ENCODE results near the gene FAM83G.
"Not testable (repeated sequence)": the region's sequence is repeated elsewhere in the genome, so short reads cannot be mapped to it uniquely, and the experiment has no call there.

FAM83G gene

DNA sequence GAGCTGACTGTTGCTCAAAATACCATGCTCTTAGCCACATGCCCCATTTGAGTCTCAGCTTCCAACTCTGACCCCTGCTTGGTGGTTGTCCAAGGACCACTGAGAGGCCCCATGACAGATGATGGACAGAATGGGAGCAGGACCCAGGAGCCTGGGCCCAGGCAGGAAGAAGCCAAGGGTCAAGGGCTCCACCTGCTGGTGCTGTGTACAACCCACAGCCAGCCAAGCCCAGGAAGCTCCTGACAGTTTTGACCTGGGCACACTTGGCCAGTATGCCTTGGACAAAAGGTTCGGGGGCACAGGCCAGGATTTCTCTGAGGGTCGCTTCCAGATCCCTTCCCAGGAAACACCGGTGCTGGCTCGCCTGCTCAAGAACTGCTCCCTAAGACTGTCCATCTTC is 27.2 kb upstream of the FAM83G start:
- TF ChIP-seq, protein P1, sequence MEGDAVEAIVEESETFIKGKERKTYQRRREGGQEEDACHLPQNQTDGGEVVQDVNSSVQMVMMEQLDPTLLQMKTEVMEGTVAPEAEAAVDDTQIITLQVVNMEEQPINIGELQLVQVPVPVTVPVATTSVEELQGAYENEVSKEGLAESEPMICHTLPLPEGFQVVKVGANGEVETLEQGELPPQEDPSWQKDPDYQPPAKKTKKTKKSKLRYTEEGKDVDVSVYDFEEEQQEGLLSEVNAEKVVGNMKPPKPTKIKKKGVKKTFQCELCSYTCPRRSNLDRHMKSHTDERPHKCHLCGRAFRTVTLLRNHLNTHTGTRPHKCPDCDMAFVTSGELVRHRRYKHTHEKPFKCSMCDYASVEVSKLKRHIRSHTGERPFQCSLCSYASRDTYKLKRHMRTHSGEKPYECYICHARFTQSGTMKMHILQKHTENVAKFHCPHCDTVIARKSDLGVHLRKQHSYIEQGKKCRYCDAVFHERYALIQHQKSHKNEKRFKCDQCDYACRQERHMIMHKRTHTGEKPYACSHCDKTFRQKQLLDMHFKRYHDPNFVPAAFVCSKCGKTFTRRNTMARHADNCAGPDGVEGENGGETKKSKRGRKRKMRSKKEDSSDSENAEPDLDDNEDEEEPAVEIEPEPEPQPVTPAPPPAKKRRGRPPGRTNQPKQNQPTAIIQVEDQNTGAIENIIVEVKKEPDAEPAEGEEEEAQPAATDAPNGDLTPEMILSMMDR (IDR thresholded peaks at IDR 0.05; ENCODE audit: low read depth, low read length, missing control alignments), result peak; percentile 33
- DNase-seq (ENCODE audit: low read depth); H3K4me3 ChIP-seq (ENCODE audit: low read depth, low read length): not testable (repeated sequence)

DNA sequence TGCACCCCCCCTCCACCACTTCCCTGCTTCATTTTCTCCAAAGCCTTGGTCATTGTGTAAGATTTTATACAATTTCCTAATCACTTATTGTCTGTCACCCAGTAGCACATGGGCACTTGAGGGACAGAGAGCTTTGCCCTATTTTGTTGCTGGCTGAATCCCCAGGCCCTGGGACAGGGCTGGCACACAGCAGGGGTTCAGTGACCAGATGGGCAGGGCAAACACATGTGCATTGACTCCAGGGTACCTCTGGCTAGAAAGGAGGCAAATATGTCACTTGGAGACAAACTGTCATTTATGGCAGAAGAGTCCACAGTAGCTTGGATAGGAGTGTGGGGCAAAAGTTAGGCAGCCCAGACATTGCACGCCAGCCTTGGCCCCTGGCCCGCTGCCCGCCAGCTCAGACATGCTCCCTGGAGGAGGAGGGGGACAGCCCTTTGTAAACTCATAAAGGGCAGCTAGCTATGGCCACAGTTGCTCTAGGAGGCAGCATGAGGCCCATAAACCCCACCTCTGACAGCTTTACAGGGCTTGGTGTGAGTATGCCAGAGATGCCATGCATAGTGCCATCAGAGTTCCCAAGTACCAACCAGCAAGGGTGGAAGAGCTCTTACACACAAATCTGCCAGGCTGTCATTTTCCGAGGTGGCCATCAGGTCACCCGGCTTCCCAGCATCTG is 26.3 kb upstream of the FAM83G start:
- DNase-seq (ENCODE audit: low read depth); H3K4me3 ChIP-seq (ENCODE audit: low read depth, low read length): not testable (repeated sequence)

DNA sequence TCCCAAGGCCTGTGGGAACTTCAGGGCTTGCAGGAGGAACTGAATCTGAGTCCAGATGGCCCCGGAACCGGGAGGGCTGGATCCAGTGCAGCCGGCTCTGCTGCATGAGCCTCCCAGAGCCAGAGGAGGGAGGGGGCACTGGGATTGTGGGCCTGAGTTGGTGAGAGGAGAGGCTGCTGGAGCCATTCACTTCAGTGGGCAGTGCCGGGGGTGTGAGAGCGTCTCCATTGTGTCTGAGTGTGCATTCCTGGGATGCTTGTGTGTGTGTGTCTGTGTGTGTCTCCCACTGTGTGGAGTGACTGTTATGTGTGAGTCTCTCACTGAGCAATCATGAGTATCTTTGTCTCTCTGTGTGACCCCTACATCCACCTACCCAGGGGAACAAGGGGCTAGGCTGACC is 25.2 kb upstream of the FAM83G start:
- not testable (repeated sequence) for H3K4me3 ChIP-seq (ENCODE audit: low read depth, low read length); DNase-seq (ENCODE audit: low read depth)

DNA sequence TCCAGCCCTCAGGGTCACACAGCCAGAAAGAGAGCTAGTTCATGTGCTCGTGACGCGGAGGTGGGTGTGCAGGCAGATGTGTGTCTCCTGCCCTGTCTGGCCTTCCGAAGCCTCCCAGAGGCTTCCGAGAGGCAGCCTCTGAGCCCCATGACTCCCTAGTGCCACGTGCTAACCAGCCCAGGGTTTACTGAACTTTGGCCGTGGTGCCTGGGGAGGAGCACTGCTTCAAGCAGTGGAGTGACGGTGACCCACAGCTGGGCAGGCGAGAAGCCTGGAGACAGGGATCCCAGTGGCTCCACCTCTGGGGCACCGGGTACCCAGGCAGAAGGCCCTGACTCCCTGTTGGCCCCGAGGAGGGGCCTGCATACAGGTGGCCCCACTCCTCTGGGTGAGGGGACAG is 24.1 kb upstream of the FAM83G start:
- not testable (repeated sequence) for DNase-seq (ENCODE audit: low read depth)

DNA sequence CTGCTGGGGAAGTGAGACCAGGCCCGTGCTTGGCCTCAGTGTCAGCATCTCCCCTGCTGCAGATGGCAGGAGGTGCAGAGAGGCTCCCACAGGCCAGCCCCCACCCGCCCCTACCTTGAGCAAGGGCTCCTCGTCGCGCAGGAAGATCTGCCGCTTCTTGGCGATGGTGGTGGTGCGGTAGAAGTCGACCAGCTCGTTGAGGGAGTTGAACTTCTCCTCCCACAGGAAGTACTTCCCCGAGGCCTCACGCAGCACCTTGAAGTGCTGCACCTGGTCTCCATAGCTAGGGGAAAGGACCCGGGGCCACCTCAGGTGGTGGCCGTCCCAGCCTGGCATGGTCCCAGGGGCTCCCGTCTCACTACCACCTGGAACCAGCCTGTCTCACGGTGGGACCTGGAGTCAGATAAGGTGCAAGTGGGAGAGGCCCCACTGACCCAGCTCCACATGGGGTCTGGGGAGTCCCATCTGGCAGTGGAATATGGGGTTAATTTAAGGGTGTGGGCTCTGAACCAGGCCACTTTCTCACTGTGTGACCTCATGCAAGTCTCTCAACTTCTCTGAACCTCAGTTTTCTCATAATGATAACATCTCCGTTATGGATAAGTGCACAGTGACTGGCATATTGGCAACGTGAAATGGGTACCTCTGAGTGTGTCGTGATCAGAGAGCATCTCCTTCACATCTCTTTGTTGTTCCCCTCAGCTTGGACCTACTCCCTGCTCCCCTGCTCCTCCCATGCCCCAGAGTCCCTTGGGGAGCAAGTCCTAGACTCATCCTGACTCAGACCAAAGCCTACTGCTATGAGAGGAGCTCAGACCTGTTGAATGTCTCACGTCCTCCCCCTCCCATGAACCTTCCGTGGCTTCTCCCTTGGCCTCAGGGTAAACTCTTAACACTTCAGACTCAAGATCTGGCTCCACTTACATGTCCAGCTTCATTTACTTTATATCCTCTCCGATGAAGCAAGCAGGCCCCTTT is 19.8 kb upstream of the FAM83G start:
- no peak for DNase-seq (ENCODE audit: low read depth)
- H3K4me3 ChIP-seq (ENCODE audit: low read depth, low read length), result no peak overlapping the region

More for the DNA sequence above, 24.1 kb upstream of the FAM83G start:
- H3K4me3 ChIP-seq (ENCODE audit: low read depth, low read length), result not testable (repeated sequence)

DNA sequence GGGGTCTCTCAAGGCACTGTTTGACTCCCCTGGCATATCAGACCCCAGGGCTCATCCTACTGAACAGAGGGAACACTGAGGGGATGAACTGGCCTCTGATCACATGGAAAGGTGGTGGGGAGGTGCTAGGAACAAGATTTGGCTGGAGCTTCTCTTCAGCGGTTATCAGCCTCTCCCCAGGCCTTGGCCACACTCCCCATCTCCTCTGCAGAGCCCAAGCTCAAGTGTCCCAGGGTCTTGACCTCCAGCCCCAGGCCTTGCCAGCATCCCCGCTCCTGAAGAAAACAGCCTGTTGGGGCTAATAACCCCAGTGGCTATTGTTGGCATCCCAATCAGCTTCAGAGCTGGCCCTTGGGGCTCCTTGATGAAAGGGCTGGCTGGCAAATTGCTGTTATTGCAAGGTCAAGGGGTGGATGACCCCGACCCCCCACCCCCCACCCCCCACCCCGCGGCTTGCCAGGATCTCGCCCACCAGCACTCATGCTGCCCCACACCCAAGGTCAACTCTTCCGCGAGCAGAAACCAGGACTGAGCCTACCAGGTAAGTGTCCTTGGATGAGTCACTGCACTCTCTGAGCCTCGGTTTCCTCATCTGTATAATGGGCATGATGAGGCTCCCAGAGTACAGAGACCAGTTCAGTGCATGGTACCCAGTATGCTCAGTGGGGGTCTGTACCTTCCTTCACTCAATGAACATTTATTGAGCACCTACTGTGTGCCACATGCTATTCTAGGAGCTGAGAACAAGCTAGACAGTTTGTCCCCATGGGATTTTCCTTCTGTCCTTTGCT is 18.8 kb upstream of the FAM83G start:
- TF ChIP-seq, protein P1 (IDR thresholded peaks at IDR 0.05; ENCODE audit: low read depth, low read length, missing control alignments), result no peak
- no peak overlapping the region for H3K4me3 ChIP-seq (ENCODE audit: low read depth, low read length)
- no peak for DNase-seq (ENCODE audit: low read depth)

More for the DNA sequence above, 19.8 kb upstream of the FAM83G start:
- TF ChIP-seq, protein P1 (IDR thresholded peaks at IDR 0.05; ENCODE audit: low read depth, low read length, missing control alignments), result no peak

DNA sequence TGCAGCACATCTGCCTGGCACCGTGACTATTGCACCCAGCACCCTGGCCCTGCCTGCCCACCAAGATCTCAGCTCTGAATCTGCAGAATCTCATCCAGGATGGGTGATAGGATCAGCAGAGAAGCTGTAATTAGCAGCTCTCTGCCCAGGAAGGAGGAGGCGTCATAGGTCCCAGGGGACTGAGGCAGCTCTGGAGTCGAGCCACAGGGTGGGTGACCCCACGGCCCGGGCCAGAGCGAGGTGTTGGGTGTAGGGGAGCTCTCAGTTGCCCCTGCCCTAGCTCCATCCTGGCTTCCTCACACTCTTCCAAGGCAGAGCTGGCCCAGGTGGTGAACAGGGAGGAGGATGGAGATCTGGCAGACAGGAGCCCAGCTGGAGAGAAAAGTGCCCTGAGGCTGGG is 18.2 kb upstream of the FAM83G start:
- H3K4me3 ChIP-seq (ENCODE audit: low read depth, low read length), result no peak overlapping the region
- TF ChIP-seq, protein P1 (IDR thresholded peaks at IDR 0.05; ENCODE audit: low read depth, low read length, missing control alignments), result no peak
- no peak for DNase-seq (ENCODE audit: low read depth)

DNA sequence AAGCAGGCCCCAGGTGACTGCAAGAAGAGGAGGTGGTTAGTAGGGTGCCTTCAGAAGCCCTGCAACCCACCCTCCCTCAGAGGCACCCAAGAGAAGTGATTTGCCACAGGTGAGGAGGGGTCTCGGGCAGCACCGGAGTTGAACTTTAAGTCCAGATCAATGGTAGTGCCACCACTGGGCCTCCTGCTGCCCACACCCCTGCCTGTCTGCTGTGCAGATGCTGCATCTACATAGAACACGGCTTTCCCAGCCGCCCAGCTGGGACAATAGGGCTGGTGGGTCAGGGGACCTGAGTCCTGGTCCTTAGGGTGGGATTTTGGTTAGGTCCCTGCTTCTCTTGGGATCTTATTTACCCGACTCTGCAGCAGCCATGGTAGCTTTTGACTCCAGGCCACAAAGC is 17.6 kb upstream of the FAM83G start:
- DNase-seq (ENCODE audit: low read depth), result no peak
- no peak overlapping the region for H3K4me3 ChIP-seq (ENCODE audit: low read depth, low read length)
- TF ChIP-seq, protein P1 (IDR thresholded peaks at IDR 0.05; ENCODE audit: low read depth, low read length, missing control alignments), result no peak
